Esophagus muscularis mucosa (tissue), 3 donors: Measurements from ENCODE around the gene RFFL.

ENCODE experiments used
- POLR2A ChIP-seq: fragments of 450-650 bp; IDR thresholded peaks from one replicate; pipeline ENCODE4 v1.6.1; 2017; ENCODE audit warnings: antibody characterized with exemption, moderate library complexity, mild to moderate bottlenecking, low read depth
- POLR2AphosphoS5 ChIP-seq, 2 donors: sonication (generic); formaldehyde crosslinking; IDR thresholded peaks; one replicate each; pipeline ENCODE4 v1.6.1; 2017; ENCODE audit warnings: antibody characterized with exemption in 2 of 2
- TF ChIP-seq, protein P1 (sequence below), 3 experiments: fragments of 200-600 bp in 2 of 3; fragments of 450-650 bp in 1 of 3; sonication (generic) in 2 of 3; IDR thresholded peaks; one replicate each; pipeline ENCODE4 v1.5.1; 2017 to 2019; ENCODE audit warnings: antibody characterized with exemption in 3 of 3, mild to moderate bottlenecking in 2 of 3, moderate library complexity in 1 of 3

DNA sequence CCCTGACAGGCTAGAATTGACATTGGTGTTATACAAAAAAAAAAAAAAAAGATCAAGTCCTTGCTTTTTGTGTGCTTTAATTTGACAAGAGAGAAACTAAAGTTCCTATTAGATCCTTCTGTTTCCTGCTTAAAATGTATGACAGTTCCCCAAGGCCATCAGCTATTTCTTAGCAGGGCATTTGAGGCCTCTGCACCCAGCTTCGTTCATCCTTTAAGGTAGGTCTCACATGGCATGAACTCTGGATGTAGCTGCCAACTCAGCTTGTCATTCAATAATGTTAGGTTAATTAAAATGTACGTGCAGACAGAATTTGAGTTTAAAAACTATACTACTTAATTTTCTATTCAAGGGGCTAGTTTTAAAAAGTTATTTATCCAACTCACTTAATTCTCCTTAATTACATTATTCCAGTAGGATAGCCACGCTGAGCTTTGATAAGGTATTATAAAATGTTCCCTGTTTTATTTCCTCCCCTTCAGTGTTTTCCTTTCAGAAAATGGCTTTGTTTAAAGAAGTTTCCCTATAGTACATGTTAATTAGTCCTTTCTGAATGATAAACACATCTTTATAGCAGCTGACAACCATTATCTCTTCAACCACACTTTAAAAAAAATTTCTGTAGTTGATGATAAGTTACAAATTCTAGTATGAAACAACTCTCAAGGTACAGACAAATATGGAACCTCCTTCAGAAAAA, 1.2 kb upstream of the RFFL start:
- no peak for TF ChIP-seq POLR2AphosphoS5 (IDR thresholded peaks at IDR 0.05)
- TF ChIP-seq, protein P1, sequence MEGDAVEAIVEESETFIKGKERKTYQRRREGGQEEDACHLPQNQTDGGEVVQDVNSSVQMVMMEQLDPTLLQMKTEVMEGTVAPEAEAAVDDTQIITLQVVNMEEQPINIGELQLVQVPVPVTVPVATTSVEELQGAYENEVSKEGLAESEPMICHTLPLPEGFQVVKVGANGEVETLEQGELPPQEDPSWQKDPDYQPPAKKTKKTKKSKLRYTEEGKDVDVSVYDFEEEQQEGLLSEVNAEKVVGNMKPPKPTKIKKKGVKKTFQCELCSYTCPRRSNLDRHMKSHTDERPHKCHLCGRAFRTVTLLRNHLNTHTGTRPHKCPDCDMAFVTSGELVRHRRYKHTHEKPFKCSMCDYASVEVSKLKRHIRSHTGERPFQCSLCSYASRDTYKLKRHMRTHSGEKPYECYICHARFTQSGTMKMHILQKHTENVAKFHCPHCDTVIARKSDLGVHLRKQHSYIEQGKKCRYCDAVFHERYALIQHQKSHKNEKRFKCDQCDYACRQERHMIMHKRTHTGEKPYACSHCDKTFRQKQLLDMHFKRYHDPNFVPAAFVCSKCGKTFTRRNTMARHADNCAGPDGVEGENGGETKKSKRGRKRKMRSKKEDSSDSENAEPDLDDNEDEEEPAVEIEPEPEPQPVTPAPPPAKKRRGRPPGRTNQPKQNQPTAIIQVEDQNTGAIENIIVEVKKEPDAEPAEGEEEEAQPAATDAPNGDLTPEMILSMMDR (IDR thresholded peaks at IDR 0.05): no peak
- TF ChIP-seq POLR2A: no peak
